ENCODE results near the gene AIFM3. TPM values are rescaled to one million over a fixed set of nuclear protein-coding genes. Genes with fewer than 3 reads are reported as not detected.

Gene AIFM3
- total and polyA plus RNA-seq, 12 donors = 0.24 to 1.5 (median 0.50) TPM; not detected in 1

DNA sequence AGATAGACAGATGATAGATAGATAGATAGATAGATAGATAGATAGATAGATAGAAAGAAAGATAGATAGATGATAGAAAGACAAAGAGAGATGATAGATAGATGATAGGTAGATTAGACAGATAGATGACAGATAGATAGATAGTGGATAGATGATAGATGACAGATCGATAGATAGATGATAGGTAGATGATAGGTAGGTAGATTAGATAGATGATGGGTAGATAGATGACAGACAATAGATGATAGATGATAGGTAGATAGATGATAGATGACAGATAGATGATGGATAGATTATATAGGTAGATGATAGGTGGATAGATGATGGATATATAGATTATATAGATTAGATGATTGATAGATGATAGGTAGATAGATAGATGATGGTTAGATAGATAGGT is 19.3 kb downstream of the AIFM3 start:
- no peak for ATAC-seq
- H3K36me3 ChIP-seq = peaks cover 0 to 71% (median 11%) of the 10 kb centered on the region in 9 donors

DNA sequence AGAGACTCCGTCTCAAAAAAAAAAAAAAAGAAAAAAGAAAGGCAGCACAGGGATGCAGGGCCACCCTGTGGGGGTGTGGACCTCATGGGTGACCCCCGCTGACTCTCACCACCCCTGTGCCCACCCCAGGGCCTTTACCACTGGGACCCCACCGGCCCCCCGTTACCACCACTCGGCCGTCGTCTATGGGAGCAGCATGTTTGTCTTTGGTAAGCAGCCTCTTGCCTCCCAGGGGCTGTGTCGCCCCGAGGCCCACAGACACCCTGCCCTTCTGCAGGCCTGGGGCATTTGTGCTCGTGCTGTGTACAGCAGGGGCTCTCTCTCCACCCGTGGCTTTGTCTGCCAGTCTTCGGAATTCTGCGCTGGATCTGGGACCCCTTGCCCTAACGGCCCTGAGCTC is 20.3 kb downstream of the AIFM3 start:
- peaks cover 5 to 15% (median 13%) of the 10 kb centered on the region in 9 donors for H3K4me1 ChIP-seq
- 93 to 94% methylated on average over 14 of the region's 14 CpGs for WGBS, 2 donors
- peaks cover 0 to 81% (median 19%) of the 10 kb centered on the region in 9 donors for H3K36me3 ChIP-seq

More for the DNA sequence above, 19.3 kb downstream of the AIFM3 start:
- Histone ChIP-seq H3K4me1 (peaks cover 6 to 18% (median 16%) of the 10 kb centered on the region in 9 donors), H3K27ac (no peak overlapping the region), H3K9me3 (no peaks in the 10 kb centered on the region), H3K27me3 (no peaks in the 10 kb centered on the region), H3K4me3 (no peak overlapping the region)
- TF ChIP-seq, protein P1, sequence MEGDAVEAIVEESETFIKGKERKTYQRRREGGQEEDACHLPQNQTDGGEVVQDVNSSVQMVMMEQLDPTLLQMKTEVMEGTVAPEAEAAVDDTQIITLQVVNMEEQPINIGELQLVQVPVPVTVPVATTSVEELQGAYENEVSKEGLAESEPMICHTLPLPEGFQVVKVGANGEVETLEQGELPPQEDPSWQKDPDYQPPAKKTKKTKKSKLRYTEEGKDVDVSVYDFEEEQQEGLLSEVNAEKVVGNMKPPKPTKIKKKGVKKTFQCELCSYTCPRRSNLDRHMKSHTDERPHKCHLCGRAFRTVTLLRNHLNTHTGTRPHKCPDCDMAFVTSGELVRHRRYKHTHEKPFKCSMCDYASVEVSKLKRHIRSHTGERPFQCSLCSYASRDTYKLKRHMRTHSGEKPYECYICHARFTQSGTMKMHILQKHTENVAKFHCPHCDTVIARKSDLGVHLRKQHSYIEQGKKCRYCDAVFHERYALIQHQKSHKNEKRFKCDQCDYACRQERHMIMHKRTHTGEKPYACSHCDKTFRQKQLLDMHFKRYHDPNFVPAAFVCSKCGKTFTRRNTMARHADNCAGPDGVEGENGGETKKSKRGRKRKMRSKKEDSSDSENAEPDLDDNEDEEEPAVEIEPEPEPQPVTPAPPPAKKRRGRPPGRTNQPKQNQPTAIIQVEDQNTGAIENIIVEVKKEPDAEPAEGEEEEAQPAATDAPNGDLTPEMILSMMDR (IDR thresholded peaks at IDR 0.05) = no peak
- WGBS, 2 donors = 95% methylated on average over 1 of the region's 1 CpG
- no peak for DNase-seq
- intact Hi-C loops (cut with DNase I) = loop anchor here in 3 of 10 donors (10.0 kb wide), 3 partner anchors 58 to 102 kb away; partner anchors contain the start of genes CRKL (in 2 of the 3) and LRRC74B (in 1 of the 3)

DNA sequence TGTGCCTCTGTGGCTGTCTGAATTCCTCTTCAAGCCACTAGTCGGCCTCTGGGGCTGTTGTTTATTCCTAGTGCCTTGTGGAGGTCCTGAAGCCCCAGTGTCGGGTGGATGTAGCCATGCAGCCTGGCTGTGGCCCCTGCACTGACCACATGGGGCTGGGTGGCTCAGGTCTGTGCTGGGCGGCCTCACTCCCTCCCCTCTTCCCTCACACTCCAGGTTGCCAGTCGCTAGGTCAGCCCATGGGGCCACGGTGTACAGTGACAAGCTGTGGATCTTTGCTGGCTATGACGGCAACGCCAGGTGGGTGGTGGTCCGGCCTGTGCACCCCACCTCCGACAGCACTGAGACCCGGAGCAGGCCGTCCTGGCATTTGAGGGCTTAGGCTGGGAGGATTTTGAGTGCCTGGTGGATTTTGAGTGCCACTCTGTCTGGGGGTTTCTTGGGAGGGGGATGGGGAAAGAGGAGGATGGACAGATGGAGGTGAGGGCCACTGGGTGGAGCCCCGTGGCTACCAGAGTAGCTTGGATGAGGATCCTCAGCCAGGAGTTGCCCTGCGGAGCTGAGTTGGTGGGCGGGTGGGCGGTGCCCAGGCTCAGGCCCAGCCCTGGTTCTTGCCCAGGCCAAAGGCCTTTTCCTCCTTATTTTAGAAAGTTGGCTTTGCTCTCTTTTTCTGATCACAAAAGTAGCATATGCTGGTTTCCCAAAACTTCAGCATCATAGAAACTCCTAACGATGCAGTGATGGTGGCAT is 21.7 kb downstream of the AIFM3 start:
- WGBS, 2 donors = 90 to 93% methylated on average over 16 of the region's 16 CpGs
- Histone ChIP-seq H3K27me3 (no peaks in the 10 kb centered on the region), H3K4me1 (peaks cover 0 to 2% (median under 1%) of the 10 kb centered on the region in 9 donors), H3K27ac (no peak overlapping the region), H3K4me3 (no peak overlapping the region), H3K9me3 (no peaks in the 10 kb centered on the region), H3K36me3 (peaks cover 0 to 91% (median 23%) of the 10 kb centered on the region in 9 donors)
- TF ChIP-seq, protein P1 (IDR thresholded peaks at IDR 0.05) = no peak
- intact Hi-C loops (cut with DNase I) = loop anchor here in 3 of 10 donors (10.0 kb wide), 3 partner anchors 56 to 104 kb away; partner anchors contain the start of genes CRKL (in 2 of the 3) and LRRC74B (in 1 of the 3)
- no peak for DNase-seq
- peak in 1 of 8 donors; percentile 15 for ATAC-seq

More for the DNA sequence above, 20.3 kb downstream of the AIFM3 start:
- no peaks in the 10 kb centered on the region for H3K9me3 ChIP-seq
- H3K27me3 ChIP-seq = no peaks in the 10 kb centered on the region
- TF ChIP-seq, protein P1 (IDR thresholded peaks at IDR 0.05) = no peak
- H3K4me3 ChIP-seq = no peak overlapping the region
- intact Hi-C loops (cut with DNase I) = loop anchor here in 3 of 10 donors (10.0 kb wide), 3 partner anchors 57 to 103 kb away; partner anchors contain the start of genes CRKL (in 2 of the 3) and LRRC74B (in 1 of the 3)
- no peak overlapping the region for H3K27ac ChIP-seq
- DNase-seq (peak in 1 of 2 donors; percentile 11), ATAC-seq (no peak)

DNA sequence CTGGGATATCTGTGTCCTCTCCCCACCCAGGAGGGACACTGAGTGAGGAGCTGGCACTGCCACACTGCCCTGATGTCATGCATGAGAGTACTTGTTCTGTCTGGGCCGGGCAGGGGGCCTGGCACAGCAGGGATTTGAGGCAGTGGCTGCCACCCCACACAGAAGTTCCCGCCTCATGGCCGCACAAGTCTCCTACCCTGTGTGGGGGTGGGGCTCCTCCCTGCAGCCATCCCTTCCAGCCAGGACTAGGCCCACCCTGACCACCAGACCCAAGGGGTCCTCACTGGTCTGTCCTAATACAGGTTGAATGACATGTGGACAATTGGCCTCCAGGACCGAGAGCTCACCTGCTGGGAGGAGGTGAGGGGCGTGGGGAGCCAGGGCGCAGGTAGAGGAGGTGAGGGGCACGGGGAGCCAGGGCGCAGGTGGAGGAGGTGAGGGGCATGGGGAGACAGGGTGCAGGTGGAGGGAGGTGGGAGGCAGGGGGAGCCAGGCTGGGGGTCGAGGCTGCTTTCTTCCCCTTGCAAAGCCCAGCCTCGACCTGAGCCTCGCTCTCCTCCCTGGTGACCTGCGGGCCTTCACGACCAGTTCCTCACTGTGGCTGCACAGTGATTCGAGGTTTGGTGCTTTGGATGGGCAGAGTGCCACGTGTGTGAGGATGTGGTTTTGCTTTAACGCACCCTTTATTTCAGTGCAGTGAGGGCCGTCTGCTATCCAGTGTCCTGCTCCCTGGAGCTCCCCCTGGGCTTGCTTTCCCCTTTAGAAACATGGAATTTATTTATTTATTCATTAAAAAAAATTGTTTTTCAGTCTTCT is 22.5 kb downstream of the AIFM3 start:
- Histone ChIP-seq H3K27ac (no peak overlapping the region), H3K36me3 (peaks cover 0 to 91% (median 23%) of the 10 kb centered on the region in 9 donors), H3K27me3 (no peaks in the 10 kb centered on the region), H3K4me1 (no peaks in the 10 kb centered on the region), H3K4me3 (no peak overlapping the region), H3K9me3 (no peaks in the 10 kb centered on the region)
- intact Hi-C loops (cut with DNase I) = loop anchor here in 3 of 10 donors (10.0 kb wide), 3 partner anchors 55 to 105 kb away; partner anchors contain the start of genes CRKL (in 2 of the 3) and LRRC74B (in 1 of the 3)
- TF ChIP-seq, protein P1 (IDR thresholded peaks at IDR 0.05) = no peak
- WGBS, 2 donors = 66 to 77% methylated on average over 16 to 17 of the region's 17 CpGs
- DNase-seq (no peak), ATAC-seq (peak in 1 of 8 donors; percentile 22)

Data from heart right ventricle (tissue), 16 donors.